Endometrial microvascular endothelial cells (primary cell): Measurements from ENCODE around the gene PRRT3. TPM values are rescaled to one million over a fixed set of nuclear protein-coding genes. Genes with fewer than 3 reads are reported as not detected.
"Not testable (repeated sequence)": the region's sequence is repeated elsewhere in the genome, so short reads cannot be mapped to it uniquely, and the experiment has no call there.

ENCODE experiments used
- in situ Hi-C: cut with HindIII; loops from 2 replicates; pipeline ENCODE4 v1.10.0; 2017; ENCODE audit warnings: low sequenced_read_pairs, low pct_unique_long_range_greater_than_20kb; ENCODE audit errors: inconsistent ontology term
- total RNA-seq: library from RNA; depleted of rRNA; stranded (reverse); fragments of >200 nt; gene quantifications from one replicate; pipeline ENCODE4 v1.2.3, GENCODE V29; 2015; ENCODE audit errors: inconsistent ontology term

Gene PRRT3
- total RNA-seq, 1 donor from 2014 or later = 0.93 TPM

- in situ Hi-C loops = no loop called here
Measured at GRCh38 chr3:9903238-9903624, 49.0 kb downstream of the PRRT3 start.

GRCh38 chr3:9902372-9903237, 49.6 kb downstream of the PRRT3 start, which contains the start of gene IL17RE:
TSS of gene IL17RE (plus strand) at chr3:9902848. CDS start at chr3:9902933, 85 bp downstream.
- in situ Hi-C loops = no loop called here

- in situ Hi-C loops = no loop called here
Measured at GRCh38 chr3:9901967-9902366, 50.2 kb downstream of the PRRT3 start.

GRCh38 chr3:9900965-9901415, 51.2 kb downstream of the PRRT3 start:
- in situ Hi-C loops = not testable (repeated sequence)

GRCh38 chr3:9899289-9899791, 52.9 kb downstream of the PRRT3 start:
- in situ Hi-C loops = no loop called here

GRCh38 chr3:9898467-9899241, 53.6 kb downstream of the PRRT3 start:
- in situ Hi-C loops = no loop called here

GRCh38 chr3:9897408-9898372, 54.5 kb downstream of the PRRT3 start:
- in situ Hi-C loops = no loop called here

GRCh38 chr3:9896755-9897407, 55.3 kb downstream of the PRRT3 start:
- in situ Hi-C loops = not testable (repeated sequence)

GRCh38 chr3:9895715-9896114, 56.5 kb downstream of the PRRT3 start:
- in situ Hi-C loops = not testable (repeated sequence)

Other genes starting within 250 kb of the PRRT3 start
- gene CPNE9, start 248.6 kb downstream of the PRRT3 start, total RNA-seq = not detected
- gene BRPF1, start 220.7 kb downstream of the PRRT3 start, total RNA-seq = 16.2 TPM
- 18.7 TPM for gene OGG1, start 202.5 kb downstream of the PRRT3 start, total RNA-seq
- gene CAMK1, start 182.5 kb downstream of the PRRT3 start, total RNA-seq = 38.9 TPM
- gene TADA3, start 159.9 kb downstream of the PRRT3 start, total RNA-seq = 83.3 TPM
- gene ARPC4, start 159.3 kb downstream of the PRRT3 start, total RNA-seq = 375 TPM
- 10.9 TPM for gene TTLL3, start 142.1 kb downstream of the PRRT3 start, total RNA-seq
- 53.1 TPM for gene RPUSD3, start 108.4 kb downstream of the PRRT3 start, total RNA-seq
- not detected for gene CIDEC, start 72.2 kb downstream of the PRRT3 start, total RNA-seq
- gene JAGN1, start 61.8 kb downstream of the PRRT3 start, total RNA-seq = 51.5 TPM
- gene IL17RE, start 49.6 kb downstream of the PRRT3 start, total RNA-seq = 0.28 TPM
- 20.3 TPM for gene IL17RC, start 35.3 kb downstream of the PRRT3 start, total RNA-seq
- 28.0 TPM for gene CRELD1, start 18.6 kb downstream of the PRRT3 start, total RNA-seq
- gene EMC3, start 34.4 kb upstream of the PRRT3 start, total RNA-seq = 78.1 TPM
- 71.3 TPM for gene FANCD2, start 74.0 kb upstream of the PRRT3 start, total RNA-seq
- gene FANCD2OS, start 155.8 kb upstream of the PRRT3 start, total RNA-seq = not detected
- 140 TPM for gene BRK1, start 163.3 kb upstream of the PRRT3 start, total RNA-seq
- gene VHL, start 189.4 kb upstream of the PRRT3 start, total RNA-seq = 34.2 TPM
- gene IRAK2, start 212.5 kb upstream of the PRRT3 start, total RNA-seq = 25.6 TPM